GM12864 (cell line): Measurements from ENCODE around the gene COG7.
"Not testable (repeated sequence)": the region's sequence is repeated elsewhere in the genome, so short reads cannot be mapped to it uniquely, and the experiment has no call there.

ENCODE experiments used
- DNase-seq: peaks from one replicate; pipeline ENCODE4 v3.0.0-alpha.2; 2011; ENCODE audit warnings: low read depth
- H3K4me3 ChIP-seq: 2 replicates; pipeline ENCODE4 v1.5.1; 2011; ENCODE audit warnings: mild to moderate bottlenecking, low read depth, low read length, control low read depth
- CTCF ChIP-seq: IDR thresholded peaks from 2 replicates; pipeline ENCODE4 v1.5.1; 2011; ENCODE audit warnings: low read depth, mild to moderate bottlenecking, moderate library complexity, low read length, control low read depth, inconsistent platforms; ENCODE audit errors: missing control alignments

Gene COG7

GRCh38 chr16:23453338-23454052, 506 bp upstream of the COG7 start:
- peak overlapping the region; percentile 70 for H3K4me3 ChIP-seq
- no peak for DNase-seq
- TF ChIP-seq CTCF, result no peak

DNA sequence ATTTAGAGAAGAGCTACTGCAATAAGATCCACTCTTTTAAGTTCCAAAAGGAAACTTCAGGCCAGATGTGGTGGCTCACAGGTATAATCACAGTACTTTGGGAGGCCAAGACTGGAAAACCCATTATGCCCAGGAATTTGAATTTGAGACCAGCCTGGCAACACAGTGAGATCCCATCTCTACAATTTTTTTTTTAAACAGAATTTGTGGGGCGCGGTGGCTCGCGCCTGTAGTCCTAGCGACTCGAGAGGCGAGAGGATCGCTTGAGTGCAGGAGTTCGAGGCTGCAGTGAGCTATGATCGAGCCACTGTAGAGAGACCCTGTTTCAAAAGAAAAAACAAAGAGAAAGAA, 793 bp downstream of the COG7 start:
- no peak for DNase-seq
- TF ChIP-seq CTCF, result no peak
- H3K4me3 ChIP-seq, result peak overlapping the region; percentile 70

DNA sequence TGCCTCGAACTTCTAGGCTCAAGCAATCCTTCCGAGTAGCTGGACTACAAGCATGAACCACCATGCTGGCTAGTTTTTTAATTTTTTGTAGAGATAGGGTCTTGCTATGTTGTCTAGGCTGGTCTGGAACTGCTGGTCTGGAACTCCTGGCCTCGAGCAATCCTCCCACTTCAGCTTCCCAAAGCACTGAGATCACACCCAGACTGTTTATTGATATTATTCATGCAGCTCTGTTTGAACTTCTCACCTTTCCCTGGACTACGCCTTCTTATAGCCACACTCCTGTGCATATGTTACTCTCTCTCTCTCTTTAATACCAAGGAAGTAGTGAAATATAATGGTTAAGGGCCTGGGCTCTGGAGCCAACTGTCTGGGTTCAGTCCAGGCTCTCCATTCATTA, 4.6 kb downstream of the COG7 start:
- H3K4me3 ChIP-seq, result no peak overlapping the region
- no peak for TF ChIP-seq CTCF
- DNase-seq, result no peak

- not testable (repeated sequence) for H3K4me3 ChIP-seq, DNase-seq
Measured at GRCh38 chr16:23437542-23437941, 15.4 kb downstream of the COG7 start.

DNA sequence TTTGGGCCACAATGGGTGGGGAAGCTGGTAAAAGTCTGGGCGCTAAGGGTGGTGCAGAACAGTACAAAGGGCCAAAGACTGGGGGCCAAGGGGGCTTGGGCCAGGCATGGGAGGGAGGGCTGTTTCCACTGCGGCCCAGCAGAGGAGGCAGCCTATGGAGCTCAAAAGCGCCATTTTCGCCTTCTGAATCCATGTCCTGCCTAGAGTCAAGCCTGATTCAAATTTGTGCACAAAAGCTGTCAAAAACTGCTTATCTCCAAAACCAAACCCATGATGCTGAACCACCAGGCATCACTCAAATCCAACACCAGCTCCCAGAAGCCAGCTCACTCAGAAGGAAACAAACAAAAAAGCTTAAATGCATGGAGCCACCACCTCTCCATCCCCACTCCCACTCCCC, 16.0 kb downstream of the COG7 start:
- no peak for TF ChIP-seq CTCF

GRCh38 chr16:23435500-23435899, 17.5 kb downstream of the COG7 start:
- no peak for DNase-seq
- no peak overlapping the region for H3K4me3 ChIP-seq
- peak; percentile 96 for TF ChIP-seq CTCF

More for the DNA sequence above, 16.0 kb downstream of the COG7 start:
- DNase-seq, result no peak
- H3K4me3 ChIP-seq, result no peak overlapping the region

GRCh38 chr16:23434380-23434779, 18.6 kb downstream of the COG7 start:
- peak; percentile 55 for DNase-seq
- peak; percentile 76 for TF ChIP-seq CTCF
- H3K4me3 ChIP-seq, result no peak overlapping the region
